GM12878 (cell line): ENCODE data around the gene TIAM1. TPM values are rescaled to one million over a fixed set of nuclear protein-coding genes. Genes with fewer than 3 reads are reported as not detected.

ENCODE experiments used
- CREB1 ChIP-seq: IDR thresholded peaks from 2 replicates; pipeline ENCODE4 v1.6.1; 2012; ENCODE audit warnings: low read depth, mild to moderate bottlenecking, inconsistent platforms
- FOXM1 ChIP-seq: IDR thresholded peaks from 2 replicates; pipeline ENCODE4 v1.6.1; 2012; ENCODE audit warnings: low read depth, mild to moderate bottlenecking, inconsistent platforms, low read length, moderate library complexity
- NR2C2 ChIP-seq: IDR thresholded peaks from 2 replicates; pipeline ENCODE4 v1.6.1; 2011; ENCODE audit warnings: borderline replicate concordance, low read depth; ENCODE audit not compliant: control insufficient read depth, insufficient read length
- SIX5 ChIP-seq: IDR thresholded peaks from 2 replicates; pipeline ENCODE4 v1.6.1; 2011; ENCODE audit warnings: mild to moderate bottlenecking, low read depth, low read length, moderate library complexity; ENCODE audit not compliant: severe bottlenecking
- SUPT20H ChIP-seq: IDR thresholded peaks from 2 replicates; pipeline ENCODE4 v1.6.1; 2011; ENCODE audit warnings: low read depth, mild to moderate bottlenecking, low read length, moderate library complexity, borderline replicate concordance; ENCODE audit not compliant: control insufficient read depth
- ZNF274 ChIP-seq: IDR thresholded peaks from one replicate; pipeline ENCODE4 v1.8.0; 2011; ENCODE audit not compliant: insufficient read length, insufficient read depth
- ZSCAN29 ChIP-seq: fragments of 450-650 bp; IDR thresholded peaks from 2 replicates; pipeline ENCODE4 v1.6.1; 2017; ENCODE audit warnings: mild to moderate bottlenecking, moderate library complexity
- polyA plus RNA-seq, 11 experiments: library from polyadenylated mRNA; depleted of rRNA in 4 of 11; unstranded in 6 of 11; stranded (reverse) in 5 of 11; fragments of >200 nt; fragmentation: Nextera tagmentation in 4 of 11; fragmentation: Illumina TruSeq in 1 of 11; extraction: Ambion mirVana in 4 of 11; extraction: Trizol in 1 of 11; gene quantifications; 1 replicate in 1 of 11; 2 replicates in 10 of 11; pipeline versions ENCODE4 v1.2.1 to v1.2.3, GENCODE V29; 2011 to 2016; ENCODE audit warnings: inconsistent platforms in 2 of 11, missing spikeins in 2 of 11, low read depth in 1 of 11
- total RNA-seq, 4 experiments: library from RNA; depleted of rRNA in 3 of 4; stranded (reverse); fragments of >200 nt in 3 of 4; fragmentation: Illumina TruSeq in 1 of 4; extraction: Trizol in 1 of 4; gene quantifications; 2 replicates each; pipeline versions ENCODE4 v1.2.1 to v1.2.3, GENCODE V29; 2013 to 2021
- TF ChIP-seq, protein P1 (sequence below): fragments of 450-650 bp; IDR thresholded peaks from 2 replicates; pipeline ENCODE4 v1.6.1; 2016; ENCODE audit warnings: mild to moderate bottlenecking, moderate library complexity, borderline replicate concordance
- TF ChIP-seq, protein P2 (sequence below): fragments of 450-650 bp; IDR thresholded peaks from 2 replicates; pipeline ENCODE4 v1.6.1; 2017; ENCODE audit warnings: mild to moderate bottlenecking, moderate library complexity
- TF ChIP-seq, protein P3 (sequence below): IDR thresholded peaks from 2 replicates; pipeline ENCODE4 v1.6.1; 2011; ENCODE audit warnings: mild to moderate bottlenecking, low read depth, low read length, moderate library complexity; ENCODE audit not compliant: insufficient replicate concordance
- TF ChIP-seq, protein P4 (sequence below): fragments of 450-650 bp; formaldehyde crosslinking; IDR thresholded peaks from 2 replicates; pipeline ENCODE4 v1.5.0; 2022; ENCODE audit warnings: mild to moderate bottlenecking, missing genetic modification characterization

The TIAM1 gene
- total and polyA plus RNA-seq, 10 of the 15 experiments (the other 5 are each of a cell fraction or from before 2014, with no cell fraction given), result 0.31 to 35.9 (median 0.78) TPM

DNA sequence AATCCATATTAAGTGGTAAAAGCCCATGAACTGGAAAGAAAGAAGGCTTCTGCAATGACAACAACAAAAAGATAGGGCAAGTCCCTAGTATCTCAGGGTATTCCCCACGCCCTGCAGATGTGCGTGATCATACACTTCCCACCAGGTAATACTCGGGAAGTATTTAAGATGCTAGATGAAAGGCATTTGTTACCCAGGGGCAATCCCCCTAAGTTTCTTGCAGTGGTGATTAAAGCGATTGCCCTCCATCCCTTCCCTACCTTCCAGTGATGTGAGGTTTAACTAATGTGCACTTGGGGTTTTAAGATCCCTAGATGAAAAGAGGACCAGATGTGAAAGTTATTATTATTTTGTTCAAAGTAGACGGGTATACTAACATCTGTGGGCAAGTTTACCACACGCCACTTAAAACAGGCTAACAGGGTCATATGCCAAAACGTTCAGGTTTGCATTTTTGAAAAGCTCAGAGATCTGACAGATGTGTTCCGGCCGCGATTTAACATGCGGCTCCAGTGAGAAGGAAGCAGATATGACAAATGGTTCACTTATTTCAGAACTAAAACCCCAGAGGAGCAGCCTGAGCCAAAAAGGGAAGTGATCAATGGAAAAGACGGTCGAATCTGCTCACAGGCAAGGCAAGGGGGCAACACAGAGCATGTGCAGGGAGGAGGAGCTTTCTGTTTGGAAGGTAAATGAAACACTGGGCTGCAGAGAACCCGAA, 17.4 kb downstream of the TIAM1 start (continued):
- no peak for TF ChIP-seq NR2C2
- no peak for TF ChIP-seq ZNF274
- no peak for TF ChIP-seq CREB1
- no peak; the same call in 1 of the 2 replicates for TF ChIP-seq FOXM1
- TF ChIP-seq ZSCAN29, result no peak
- no peak for TF ChIP-seq SIX5
- TF ChIP-seq, protein P1, sequence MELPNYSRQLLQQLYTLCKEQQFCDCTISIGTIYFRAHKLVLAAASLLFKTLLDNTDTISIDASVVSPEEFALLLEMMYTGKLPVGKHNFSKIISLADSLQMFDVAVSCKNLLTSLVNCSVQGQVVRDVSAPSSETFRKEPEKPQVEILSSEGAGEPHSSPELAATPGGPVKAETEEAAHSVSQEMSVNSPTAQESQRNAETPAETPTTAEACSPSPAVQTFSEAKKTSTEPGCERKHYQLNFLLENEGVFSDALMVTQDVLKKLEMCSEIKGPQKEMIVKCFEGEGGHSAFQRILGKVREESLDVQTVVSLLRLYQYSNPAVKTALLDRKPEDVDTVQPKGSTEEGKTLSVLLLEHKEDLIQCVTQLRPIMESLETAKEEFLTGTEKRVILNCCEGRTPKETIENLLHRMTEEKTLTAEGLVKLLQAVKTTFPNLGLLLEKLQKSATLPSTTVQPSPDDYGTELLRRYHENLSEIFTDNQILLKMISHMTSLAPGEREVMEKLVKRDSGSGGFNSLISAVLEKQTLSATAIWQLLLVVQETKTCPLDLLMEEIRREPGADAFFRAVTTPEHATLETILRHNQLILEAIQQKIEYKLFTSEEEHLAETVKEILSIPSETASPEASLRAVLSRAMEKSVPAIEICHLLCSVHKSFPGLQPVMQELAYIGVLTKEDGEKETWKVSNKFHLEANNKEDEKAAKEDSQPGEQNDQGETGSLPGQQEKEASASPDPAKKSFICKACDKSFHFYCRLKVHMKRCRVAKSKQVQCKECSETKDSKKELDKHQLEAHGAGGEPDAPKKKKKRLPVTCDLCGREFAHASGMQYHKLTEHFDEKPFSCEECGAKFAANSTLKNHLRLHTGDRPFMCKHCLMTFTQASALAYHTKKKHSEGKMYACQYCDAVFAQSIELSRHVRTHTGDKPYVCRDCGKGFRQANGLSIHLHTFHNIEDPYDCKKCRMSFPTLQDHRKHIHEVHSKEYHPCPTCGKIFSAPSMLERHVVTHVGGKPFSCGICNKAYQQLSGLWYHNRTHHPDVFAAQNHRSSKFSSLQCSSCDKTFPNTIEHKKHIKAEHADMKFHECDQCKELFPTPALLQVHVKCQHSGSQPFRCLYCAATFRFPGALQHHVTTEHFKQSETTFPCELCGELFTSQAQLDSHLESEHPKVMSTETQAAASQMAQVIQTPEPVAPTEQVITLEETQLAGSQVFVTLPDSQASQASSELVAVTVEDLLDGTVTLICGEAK, result no peak
- no peak for TF ChIP-seq SUPT20H
- TF ChIP-seq, protein P2, sequence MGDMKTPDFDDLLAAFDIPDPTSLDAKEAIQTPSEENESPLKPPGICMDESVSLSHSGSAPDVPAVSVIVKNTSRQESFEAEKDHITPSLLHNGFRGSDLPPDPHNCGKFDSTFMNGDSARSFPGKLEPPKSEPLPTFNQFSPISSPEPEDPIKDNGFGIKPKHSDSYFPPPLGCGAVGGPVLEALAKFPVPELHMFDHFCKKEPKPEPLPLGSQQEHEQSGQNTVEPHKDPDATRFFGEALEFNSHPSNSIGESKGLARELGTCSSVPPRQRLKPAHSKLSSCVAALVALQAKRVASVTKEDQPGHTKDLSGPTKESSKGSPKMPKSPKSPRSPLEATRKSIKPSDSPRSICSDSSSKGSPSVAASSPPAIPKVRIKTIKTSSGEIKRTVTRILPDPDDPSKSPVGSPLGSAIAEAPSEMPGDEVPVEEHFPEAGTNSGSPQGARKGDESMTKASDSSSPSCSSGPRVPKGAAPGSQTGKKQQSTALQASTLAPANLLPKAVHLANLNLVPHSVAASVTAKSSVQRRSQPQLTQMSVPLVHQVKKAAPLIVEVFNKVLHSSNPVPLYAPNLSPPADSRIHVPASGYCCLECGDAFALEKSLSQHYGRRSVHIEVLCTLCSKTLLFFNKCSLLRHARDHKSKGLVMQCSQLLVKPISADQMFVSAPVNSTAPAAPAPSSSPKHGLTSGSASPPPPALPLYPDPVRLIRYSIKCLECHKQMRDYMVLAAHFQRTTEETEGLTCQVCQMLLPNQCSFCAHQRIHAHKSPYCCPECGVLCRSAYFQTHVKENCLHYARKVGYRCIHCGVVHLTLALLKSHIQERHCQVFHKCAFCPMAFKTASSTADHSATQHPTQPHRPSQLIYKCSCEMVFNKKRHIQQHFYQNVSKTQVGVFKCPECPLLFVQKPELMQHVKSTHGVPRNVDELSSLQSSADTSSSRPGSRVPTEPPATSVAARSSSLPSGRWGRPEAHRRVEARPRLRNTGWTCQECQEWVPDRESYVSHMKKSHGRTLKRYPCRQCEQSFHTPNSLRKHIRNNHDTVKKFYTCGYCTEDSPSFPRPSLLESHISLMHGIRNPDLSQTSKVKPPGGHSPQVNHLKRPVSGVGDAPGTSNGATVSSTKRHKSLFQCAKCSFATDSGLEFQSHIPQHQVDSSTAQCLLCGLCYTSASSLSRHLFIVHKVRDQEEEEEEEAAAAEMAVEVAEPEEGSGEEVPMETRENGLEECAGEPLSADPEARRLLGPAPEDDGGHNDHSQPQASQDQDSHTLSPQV, result no peak
- TF ChIP-seq, protein P3, sequence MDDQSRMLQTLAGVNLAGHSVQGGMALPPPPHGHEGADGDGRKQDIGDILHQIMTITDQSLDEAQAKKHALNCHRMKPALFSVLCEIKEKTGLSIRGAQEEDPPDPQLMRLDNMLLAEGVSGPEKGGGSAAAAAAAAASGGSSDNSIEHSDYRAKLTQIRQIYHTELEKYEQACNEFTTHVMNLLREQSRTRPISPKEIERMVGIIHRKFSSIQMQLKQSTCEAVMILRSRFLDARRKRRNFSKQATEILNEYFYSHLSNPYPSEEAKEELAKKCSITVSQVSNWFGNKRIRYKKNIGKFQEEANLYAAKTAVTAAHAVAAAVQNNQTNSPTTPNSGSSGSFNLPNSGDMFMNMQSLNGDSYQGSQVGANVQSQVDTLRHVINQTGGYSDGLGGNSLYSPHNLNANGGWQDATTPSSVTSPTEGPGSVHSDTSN, result peak; percentile 50
- TF ChIP-seq, protein P4, sequence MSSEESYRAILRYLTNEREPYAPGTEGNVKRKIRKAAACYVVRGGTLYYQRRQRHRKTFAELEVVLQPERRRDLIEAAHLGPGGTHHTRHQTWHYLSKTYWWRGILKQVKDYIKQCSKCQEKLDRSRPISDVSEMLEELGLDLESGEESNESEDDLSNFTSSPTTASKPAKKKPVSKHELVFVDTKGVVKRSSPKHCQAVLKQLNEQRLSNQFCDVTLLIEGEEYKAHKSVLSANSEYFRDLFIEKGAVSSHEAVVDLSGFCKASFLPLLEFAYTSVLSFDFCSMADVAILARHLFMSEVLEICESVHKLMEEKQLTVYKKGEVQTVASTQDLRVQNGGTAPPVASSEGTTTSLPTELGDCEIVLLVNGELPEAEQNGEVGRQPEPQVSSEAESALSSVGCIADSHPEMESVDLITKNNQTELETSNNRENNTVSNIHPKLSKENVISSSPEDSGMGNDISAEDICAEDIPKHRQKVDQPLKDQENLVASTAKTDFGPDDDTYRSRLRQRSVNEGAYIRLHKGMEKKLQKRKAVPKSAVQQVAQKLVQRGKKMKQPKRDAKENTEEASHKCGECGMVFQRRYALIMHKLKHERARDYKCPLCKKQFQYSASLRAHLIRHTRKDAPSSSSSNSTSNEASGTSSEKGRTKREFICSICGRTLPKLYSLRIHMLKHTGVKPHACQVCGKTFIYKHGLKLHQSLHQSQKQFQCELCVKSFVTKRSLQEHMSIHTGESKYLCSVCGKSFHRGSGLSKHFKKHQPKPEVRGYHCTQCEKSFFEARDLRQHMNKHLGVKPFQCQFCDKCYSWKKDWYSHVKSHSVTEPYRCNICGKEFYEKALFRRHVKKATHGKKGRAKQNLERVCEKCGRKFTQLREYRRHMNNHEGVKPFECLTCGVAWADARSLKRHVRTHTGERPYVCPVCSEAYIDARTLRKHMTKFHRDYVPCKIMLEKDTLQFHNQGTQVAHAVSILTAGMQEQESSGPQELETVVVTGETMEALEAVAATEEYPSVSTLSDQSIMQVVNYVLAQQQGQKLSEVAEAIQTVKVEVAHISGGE (CRISPR knock-in tag), result no peak
